Glutamatergic neuron (in vitro differentiated cells): Measurements from ENCODE around the gene GRIK4. TPM values are rescaled to one million over a fixed set of nuclear protein-coding genes. Genes with fewer than 3 reads are reported as not detected.

ENCODE experiments used
- DNase-seq: peaks from one replicate; pipeline ENCODE4 v3.0.0; 2022
- H3K27ac Mint-ChIP-seq: one replicate; pipeline ENCODE4 v1.8.0; 2020; ENCODE audit warnings: mild to moderate bottlenecking, mixed read lengths, inconsistent platforms; ENCODE audit not compliant: unreplicated experiment
- H3K27me3 Mint-ChIP-seq: one replicate; pipeline ENCODE4 v1.8.0; 2020; ENCODE audit warnings: mild to moderate bottlenecking, moderate library complexity, mixed read lengths, inconsistent platforms; ENCODE audit not compliant: unreplicated experiment
- H3K36me3 Mint-ChIP-seq: one replicate; pipeline ENCODE4 v1.8.0; 2020; ENCODE audit warnings: mild to moderate bottlenecking, mixed read lengths, inconsistent platforms; ENCODE audit not compliant: unreplicated experiment
- H3K4me1 Mint-ChIP-seq: one replicate; pipeline ENCODE4 v1.8.0; 2020; ENCODE audit warnings: mild to moderate bottlenecking, low read depth, mixed read lengths, inconsistent platforms; ENCODE audit not compliant: unreplicated experiment
- H3K4me3 Mint-ChIP-seq: one replicate; pipeline ENCODE4 v1.8.0; 2020; ENCODE audit warnings: mild to moderate bottlenecking, mixed read lengths, inconsistent platforms; ENCODE audit not compliant: unreplicated experiment
- H3K9me3 Mint-ChIP-seq: one replicate; pipeline ENCODE4 v1.8.0; 2020; ENCODE audit warnings: mild to moderate bottlenecking, moderate library complexity, mixed read lengths, inconsistent platforms; ENCODE audit not compliant: unreplicated experiment
- total RNA-seq: library from RNA; stranded (reverse); fragmentation: NEBNext Ultra II Directional; extraction: Animal tissue kit (Norgen Biotek cat#: 25700); gene quantifications from one replicate; pipeline ENCODE4 v1.2.1, GENCODE V29; 2021; ENCODE audit not compliant: unreplicated experiment
- TF ChIP-seq, protein P1 (sequence below): fragments of 200-600 bp; sonication (generic); IDR thresholded peaks from one replicate; pipeline ENCODE4 v1.5.0; 2021; ENCODE audit not compliant: partially characterized antibody, unreplicated experiment

The GRIK4 gene
- total RNA-seq, 1 donor from 2014 or later: 3.6 TPM

DNA sequence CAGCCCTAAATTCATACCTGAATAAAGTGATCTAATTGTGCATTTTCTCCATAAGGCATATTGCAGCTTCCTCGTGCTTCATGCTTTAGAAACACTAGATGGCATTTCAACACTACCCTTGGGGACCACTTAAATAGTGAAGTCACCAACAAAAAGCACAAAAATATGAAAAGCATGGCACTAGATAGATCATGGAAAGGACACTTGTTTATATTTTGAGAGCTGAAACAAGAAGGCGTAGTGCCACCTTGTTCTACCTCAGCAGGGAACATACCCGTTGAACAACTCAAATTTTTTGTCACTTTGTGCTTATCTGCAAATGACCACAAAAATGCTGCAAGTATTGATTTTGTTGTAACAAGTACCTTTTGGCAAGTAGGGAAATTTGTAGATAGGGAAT is 521.0 kb downstream of the GRIK4 start:
- H3K4me3 Mint-ChIP-seq: no peak overlapping the region
- no peaks in the 10 kb centered on the region for H3K27me3 Mint-ChIP-seq
- H3K27ac Mint-ChIP-seq: no peak overlapping the region
- peaks cover 4% of the 10 kb centered on the region for H3K4me1 Mint-ChIP-seq
- no peaks in the 10 kb centered on the region for H3K9me3 Mint-ChIP-seq
- TF ChIP-seq, protein P1, sequence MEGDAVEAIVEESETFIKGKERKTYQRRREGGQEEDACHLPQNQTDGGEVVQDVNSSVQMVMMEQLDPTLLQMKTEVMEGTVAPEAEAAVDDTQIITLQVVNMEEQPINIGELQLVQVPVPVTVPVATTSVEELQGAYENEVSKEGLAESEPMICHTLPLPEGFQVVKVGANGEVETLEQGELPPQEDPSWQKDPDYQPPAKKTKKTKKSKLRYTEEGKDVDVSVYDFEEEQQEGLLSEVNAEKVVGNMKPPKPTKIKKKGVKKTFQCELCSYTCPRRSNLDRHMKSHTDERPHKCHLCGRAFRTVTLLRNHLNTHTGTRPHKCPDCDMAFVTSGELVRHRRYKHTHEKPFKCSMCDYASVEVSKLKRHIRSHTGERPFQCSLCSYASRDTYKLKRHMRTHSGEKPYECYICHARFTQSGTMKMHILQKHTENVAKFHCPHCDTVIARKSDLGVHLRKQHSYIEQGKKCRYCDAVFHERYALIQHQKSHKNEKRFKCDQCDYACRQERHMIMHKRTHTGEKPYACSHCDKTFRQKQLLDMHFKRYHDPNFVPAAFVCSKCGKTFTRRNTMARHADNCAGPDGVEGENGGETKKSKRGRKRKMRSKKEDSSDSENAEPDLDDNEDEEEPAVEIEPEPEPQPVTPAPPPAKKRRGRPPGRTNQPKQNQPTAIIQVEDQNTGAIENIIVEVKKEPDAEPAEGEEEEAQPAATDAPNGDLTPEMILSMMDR: no peak
- DNase-seq: no peak
- H3K36me3 Mint-ChIP-seq: no peaks in the 10 kb centered on the region

- TF ChIP-seq, protein P1: no peak
- Mint-ChIP-seq H3K36me3 (no peaks in the 10 kb centered on the region), H3K4me1 (peaks cover 4% of the 10 kb centered on the region), H3K27ac (no peak overlapping the region), H3K9me3 (no peaks in the 10 kb centered on the region), H3K27me3 (no peaks in the 10 kb centered on the region), H3K4me3 (no peak overlapping the region)
- no peak for DNase-seq
Observed at GRCh38 chr11:121033635-121034034, 522.1 kb downstream of the GRIK4 start.

DNA sequence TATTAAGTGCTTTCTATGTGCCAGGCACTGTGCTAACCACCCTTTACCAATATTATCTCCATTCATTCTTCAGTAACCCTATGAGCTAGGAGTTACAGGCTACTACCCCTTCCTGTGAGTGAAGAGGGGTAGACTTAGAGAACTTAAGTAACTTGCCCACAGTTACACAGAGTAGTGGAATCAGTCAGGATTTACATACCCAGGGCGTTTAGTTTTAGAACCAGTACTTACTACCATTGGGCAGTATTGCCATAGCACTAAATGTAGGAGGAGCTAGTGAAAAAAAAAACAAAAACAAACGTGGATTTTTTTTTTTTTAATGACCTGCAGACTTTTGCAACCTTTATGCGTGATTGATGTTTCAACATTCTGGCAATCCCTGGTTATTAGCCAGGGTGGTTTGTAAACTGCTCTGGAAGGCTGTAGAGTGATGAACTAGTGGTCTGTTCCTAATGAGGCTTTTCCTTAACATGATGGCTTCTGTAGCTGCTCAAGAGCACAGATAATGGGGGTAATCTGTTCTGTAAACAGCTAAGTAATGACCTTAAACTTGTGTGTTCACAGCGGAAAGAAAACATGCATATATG is 523.7 kb downstream of the GRIK4 start:
- H3K4me3 Mint-ChIP-seq: no peak overlapping the region
- TF ChIP-seq, protein P1: no peak
- no peaks in the 10 kb centered on the region for H3K9me3 Mint-ChIP-seq
- no peak overlapping the region for H3K27ac Mint-ChIP-seq
- no peaks in the 10 kb centered on the region for H3K36me3 Mint-ChIP-seq
- peaks cover 8% of the 10 kb centered on the region for H3K4me1 Mint-ChIP-seq
- H3K27me3 Mint-ChIP-seq: no peaks in the 10 kb centered on the region
- no peak for DNase-seq

GRCh38 chr11:121035780-121036179 is 524.2 kb downstream of the GRIK4 start:
- TF ChIP-seq, protein P1: no peak
- Mint-ChIP-seq H3K36me3 (no peaks in the 10 kb centered on the region), H3K4me1 (peaks cover 8% of the 10 kb centered on the region), H3K9me3 (no peaks in the 10 kb centered on the region), H3K27ac (no peak overlapping the region), H3K4me3 (no peak overlapping the region), H3K27me3 (no peaks in the 10 kb centered on the region)
- DNase-seq: no peak

DNA sequence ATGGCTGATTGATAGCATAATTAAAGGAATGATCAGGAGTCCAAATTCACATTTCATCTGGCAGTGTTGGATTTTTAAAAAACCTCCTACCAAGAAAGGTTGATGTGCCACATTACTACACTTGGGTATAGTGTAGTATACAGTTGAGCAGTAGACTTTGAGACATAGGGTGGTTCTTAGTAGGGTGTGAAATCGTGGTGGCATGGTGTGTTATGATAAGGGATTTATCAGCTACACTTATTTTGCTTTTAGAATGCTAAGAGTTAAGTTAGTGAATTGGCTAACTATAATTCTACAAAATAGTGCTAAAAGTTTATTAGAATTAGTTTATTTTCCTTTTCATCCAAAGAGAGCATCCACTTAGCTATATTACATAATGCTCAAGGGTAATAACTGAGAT is 525.5 kb downstream of the GRIK4 start:
- no peak overlapping the region for H3K4me3 Mint-ChIP-seq
- H3K9me3 Mint-ChIP-seq: no peaks in the 10 kb centered on the region
- DNase-seq: no peak
- H3K27me3 Mint-ChIP-seq: no peaks in the 10 kb centered on the region
- peaks cover 8% of the 10 kb centered on the region for H3K4me1 Mint-ChIP-seq
- TF ChIP-seq, protein P1: no peak
- no peaks in the 10 kb centered on the region for H3K36me3 Mint-ChIP-seq
- no peak overlapping the region for H3K27ac Mint-ChIP-seq

Other genes starting within 250 kb of the GRIK4 start
- gene TLCD5, start 186.4 kb upstream of the GRIK4 start, total RNA-seq: 15.8 TPM
- gene ARHGEF12, start 175.3 kb upstream of the GRIK4 start, total RNA-seq: 40.8 TPM